ENCODE data around the gene BMPR1B.

Gene BMPR1B

GRCh38 chr4:95017305-95018064 is 259.7 kb downstream of the BMPR1B start:
- H3K4me3 ChIP-seq (replicated peaks; ENCODE audit: low read depth, low read length), result no peak overlapping the region
- no peak for DNase-seq (ENCODE audit: low read depth)
- TF ChIP-seq, protein P1, sequence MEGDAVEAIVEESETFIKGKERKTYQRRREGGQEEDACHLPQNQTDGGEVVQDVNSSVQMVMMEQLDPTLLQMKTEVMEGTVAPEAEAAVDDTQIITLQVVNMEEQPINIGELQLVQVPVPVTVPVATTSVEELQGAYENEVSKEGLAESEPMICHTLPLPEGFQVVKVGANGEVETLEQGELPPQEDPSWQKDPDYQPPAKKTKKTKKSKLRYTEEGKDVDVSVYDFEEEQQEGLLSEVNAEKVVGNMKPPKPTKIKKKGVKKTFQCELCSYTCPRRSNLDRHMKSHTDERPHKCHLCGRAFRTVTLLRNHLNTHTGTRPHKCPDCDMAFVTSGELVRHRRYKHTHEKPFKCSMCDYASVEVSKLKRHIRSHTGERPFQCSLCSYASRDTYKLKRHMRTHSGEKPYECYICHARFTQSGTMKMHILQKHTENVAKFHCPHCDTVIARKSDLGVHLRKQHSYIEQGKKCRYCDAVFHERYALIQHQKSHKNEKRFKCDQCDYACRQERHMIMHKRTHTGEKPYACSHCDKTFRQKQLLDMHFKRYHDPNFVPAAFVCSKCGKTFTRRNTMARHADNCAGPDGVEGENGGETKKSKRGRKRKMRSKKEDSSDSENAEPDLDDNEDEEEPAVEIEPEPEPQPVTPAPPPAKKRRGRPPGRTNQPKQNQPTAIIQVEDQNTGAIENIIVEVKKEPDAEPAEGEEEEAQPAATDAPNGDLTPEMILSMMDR (IDR thresholded peaks at IDR 0.05; ENCODE audit: low read length, missing control alignments), result no peak

GRCh38 chr4:95018785-95019184 is 261.0 kb downstream of the BMPR1B start:
- no peak for DNase-seq (ENCODE audit: low read depth)
- no peak overlapping the region for H3K4me3 ChIP-seq (replicated peaks; ENCODE audit: low read depth, low read length)
- TF ChIP-seq, protein P1 (IDR thresholded peaks at IDR 0.05; ENCODE audit: low read length, missing control alignments), result no peak

GRCh38 chr4:95020521-95020920 is 262.8 kb downstream of the BMPR1B start:
- H3K4me3 ChIP-seq (replicated peaks; ENCODE audit: low read depth, low read length), result no peak overlapping the region
- TF ChIP-seq, protein P1 (IDR thresholded peaks at IDR 0.05; ENCODE audit: low read length, missing control alignments), result no peak
- no peak for DNase-seq (ENCODE audit: low read depth)

DNA sequence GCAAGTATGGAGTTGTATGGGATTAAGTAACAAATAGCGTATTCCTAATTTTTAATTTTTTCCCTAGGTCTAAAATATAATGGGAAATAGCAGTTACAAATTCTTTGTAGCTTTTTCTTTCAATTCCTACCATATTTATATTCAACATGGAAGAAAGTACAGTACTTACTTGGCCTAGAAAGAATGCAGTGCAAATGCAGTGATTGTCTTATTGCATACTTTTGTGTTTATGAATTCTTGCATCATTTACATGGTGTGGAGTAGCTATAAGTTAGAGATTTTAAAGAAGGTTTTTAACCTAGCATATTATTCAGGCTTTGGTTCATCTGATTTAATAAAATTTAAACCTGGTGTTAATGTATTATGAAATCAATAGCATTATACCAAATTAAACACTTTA is 263.3 kb downstream of the BMPR1B start:
- no peak for DNase-seq (ENCODE audit: low read depth)
- TF ChIP-seq, protein P1 (IDR thresholded peaks at IDR 0.05; ENCODE audit: low read length, missing control alignments), result no peak

GRCh38 chr4:95023110-95023509 is 265.4 kb downstream of the BMPR1B start:
- DNase-seq (ENCODE audit: low read depth), result no peak
- TF ChIP-seq, protein P1 (IDR thresholded peaks at IDR 0.05; ENCODE audit: low read length, missing control alignments), result no peak
- no peak overlapping the region for H3K4me3 ChIP-seq (replicated peaks; ENCODE audit: low read depth, low read length)

More for the DNA sequence above, 263.3 kb downstream of the BMPR1B start:
- no peak overlapping the region for H3K4me3 ChIP-seq (replicated peaks; ENCODE audit: low read depth, low read length)

GRCh38 chr4:95027905-95028618 is 270.3 kb downstream of the BMPR1B start:
- H3K4me3 ChIP-seq (replicated peaks; ENCODE audit: low read depth, low read length), result no peak overlapping the region
- TF ChIP-seq, protein P1 (IDR thresholded peaks at IDR 0.05; ENCODE audit: low read length, missing control alignments), result no peak
- DNase-seq (ENCODE audit: low read depth), result no peak
